Head of caudate nucleus (tissue), 42 donors: Measurements from ENCODE around the gene CDIPT.

Source experiments
- DNase-seq, 42 donors: peaks; one replicate each; pipeline versions ENCODE4 v3.0.0 to v3.0.0-alpha.2; 2020 to 2021; ENCODE audit warnings: mixed read lengths in 7 of 42
- intact Hi-C: fragments of 100-400 bp; cut with DNase I; formaldehyde crosslinking; loops from one replicate; pipeline ENCODE4 v1.15.0; 2022

The CDIPT gene

GRCh38 chr16:29816694-29817441 is 46.2 kb downstream of the CDIPT start:
- intact Hi-C loops: loop anchor here (10.0 kb wide), 2 partner anchors 108 to 178 kb away; partner anchors contain the start of genes HIRIP3, INO80E and KCTD13
- DNase-seq: peak in 36 of 42 donors; percentile 32 to 74 (median 54)

GRCh38 chr16:29815793-29816693 is 47.0 kb downstream of the CDIPT start, which contains the start of gene PAGR1:
Gene PAGR1 (plus strand): TSS chr16:29816152. CDS start chr16:29816526, 374 bp downstream.
- DNase-seq: peak; percentile 92 to 99 (median 98)
- intact Hi-C loops: loop anchor here (10.0 kb wide), 2 partner anchors 109 to 179 kb away; partner anchors contain the start of genes HIRIP3, INO80E and KCTD13

- intact Hi-C loops: loop anchor here (10.0 kb wide), 2 partner anchors 110 to 180 kb away; partner anchors contain the start of genes HIRIP3, INO80E and KCTD13
- DNase-seq: peak in 24 of 42 donors; percentile 25 to 69 (median 58)
Measured at GRCh38 chr16:29815032-29815721, 47.8 kb downstream of the CDIPT start.

GRCh38 chr16:29814592-29814991 is 48.4 kb downstream of the CDIPT start:
- peak in 1 of 42 donors; percentile 21 for DNase-seq
- intact Hi-C loops: loop anchor here (10.0 kb wide), 2 partner anchors 110 to 180 kb away; partner anchors contain the start of genes HIRIP3, INO80E and KCTD13

GRCh38 chr16:29813644-29814562 is 49.1 kb downstream of the CDIPT start:
- intact Hi-C loops: loop anchor here (10.0 kb wide), 2 partner anchors 111 to 181 kb away; partner anchors contain the start of genes HIRIP3, INO80E and KCTD13
- DNase-seq: no peak

GRCh38 chr16:29812754-29813643 is 50.0 kb downstream of the CDIPT start:
- intact Hi-C loops: loop anchor here (10.0 kb wide), 2 partner anchors 112 to 182 kb away; partner anchors contain the start of genes HIRIP3, INO80E and KCTD13
- DNase-seq: peak in 6 of 42 donors; percentile 22 to 51 (median 28)

- DNase-seq: peak in 41 of 42 donors; percentile 46 to 92 (median 79)
- intact Hi-C loops: loop anchor here (10.0 kb wide), 2 partner anchors 113 to 183 kb away; partner anchors contain the start of genes HIRIP3, INO80E and KCTD13
Measured at GRCh38 chr16:29811896-29812665, 50.9 kb downstream of the CDIPT start, which contains the start of gene PRRT2. Gene PRRT2 (plus strand): TSS chr16:29812193. CDS start chr16:29813055, 862 bp downstream.

GRCh38 chr16:29811170-29811895 is 51.7 kb downstream of the CDIPT start:
- DNase-seq: peak; percentile 85 to 98 (median 94)
- intact Hi-C loops: loop anchor here (10.0 kb wide), 2 partner anchors 113 to 183 kb away; partner anchors contain the start of genes HIRIP3, INO80E and KCTD13

GRCh38 chr16:29810699-29811169 is 52.3 kb downstream of the CDIPT start:
- no peak for DNase-seq
- intact Hi-C loops: loop anchor here (10.0 kb wide), 2 partner anchors 114 to 184 kb away; partner anchors contain the start of genes HIRIP3, INO80E and KCTD13

GRCh38 chr16:29809850-29810698 is 53.0 kb downstream of the CDIPT start:
- DNase-seq: peak in 21 of 42 donors; percentile 26 to 73 (median 53)
- intact Hi-C loops: loop anchor here (10.0 kb wide), 2 partner anchors 115 to 185 kb away; partner anchors contain the start of genes HIRIP3, INO80E and KCTD13

- intact Hi-C loops: no loop called here
- peak in 1 of 42 donors; percentile 31 for DNase-seq
Measured at GRCh38 chr16:29809031-29809747, 53.8 kb downstream of the CDIPT start.
